ENCODE results near the gene BRD9.

DNA sequence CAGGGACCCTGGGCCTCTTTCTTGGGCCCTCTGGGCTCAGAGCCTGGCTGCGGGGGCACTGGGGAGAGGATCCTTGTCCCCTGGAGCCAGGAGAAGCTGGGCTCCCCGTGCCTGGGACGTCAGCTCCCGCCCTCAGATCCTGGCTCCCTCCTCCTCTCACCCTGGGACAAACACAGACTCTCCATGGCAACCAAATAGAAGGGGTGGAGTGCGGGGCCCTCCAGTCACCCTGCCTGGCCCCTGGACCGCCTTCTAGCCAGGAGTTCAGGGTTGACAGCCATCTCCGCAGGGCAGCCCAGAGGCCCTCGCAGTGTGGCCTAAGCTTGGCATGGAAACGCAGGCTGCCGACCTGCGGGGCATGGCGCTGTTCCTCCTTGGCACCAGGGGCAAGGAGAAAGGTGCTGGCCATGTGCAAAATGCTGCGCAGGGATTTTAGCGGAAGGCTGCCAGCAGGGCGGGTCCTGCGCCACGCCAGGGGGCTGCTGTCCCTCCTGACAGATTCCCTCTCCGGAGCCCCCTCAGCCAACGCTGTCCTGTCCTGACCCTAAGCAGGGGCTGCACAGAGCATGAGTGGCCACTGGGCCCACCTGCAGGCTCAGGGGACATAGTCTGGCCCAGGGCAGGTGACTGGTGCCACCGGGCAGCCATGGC, 42.8 kb downstream of the BRD9 start:
- TF ChIP-seq CTCF (IDR thresholded peaks at IDR 0.05 in 4 of 5, conservative IDR thresholded peaks at IDR 0.05 in 1 of 5): no peak
- TF ChIP-seq POLR2A (IDR thresholded peaks at IDR 0.05): no peak
